Measurements from ENCODE around the gene IRAK1BP1. TPM values are rescaled to one million over a fixed set of nuclear protein-coding genes. Genes with fewer than 3 reads are reported as not detected.
"Not testable (repeated sequence)": the region's sequence is repeated elsewhere in the genome, so short reads cannot be mapped to it uniquely, and the experiment has no call there.

IRAK1BP1 gene
- total RNA-seq, 4 donors from 2014 or later: 3.1 to 5.4 (median 4.0) TPM

DNA sequence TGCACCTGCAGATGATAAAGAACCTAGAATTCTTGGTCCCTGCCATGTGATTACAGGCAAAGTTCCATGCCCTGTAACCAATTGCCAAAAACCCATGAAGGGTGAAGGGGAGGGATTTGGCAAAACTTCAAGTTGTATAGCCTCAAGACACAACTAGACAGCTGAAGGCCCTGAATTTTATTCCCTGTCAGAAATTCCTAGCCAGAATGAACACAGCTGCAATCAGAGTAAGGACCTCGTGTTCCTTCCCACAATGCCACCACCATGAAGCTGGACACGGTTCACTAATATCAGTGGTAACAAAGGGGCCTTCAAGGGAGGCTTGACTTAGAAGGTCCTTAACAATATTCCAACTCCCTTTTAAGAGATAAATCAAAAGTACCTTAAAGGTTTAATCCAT is 22.5 kb upstream of the IRAK1BP1 start:
- WGBS: 54% methylated on average over 2 of the region's 2 CpGs
- intact Hi-C loops (cut with DNase I): no loop called here
- no peak overlapping the region for H3K4me3 ChIP-seq
- H3K4me1 ChIP-seq: no peaks in the 10 kb centered on the region
- no peaks in the 10 kb centered on the region for H3K36me3 ChIP-seq
- no peak for TF ChIP-seq POLR2AphosphoS5 (IDR thresholded peaks at IDR 0.05)
- TF ChIP-seq POLR2A (IDR thresholded peaks at IDR 0.05; ENCODE audit: low read depth): no peak
- TF ChIP-seq EP300 (IDR thresholded peaks at IDR 0.05): no peak
- no peak for TF ChIP-seq CTCF (IDR thresholded peaks at IDR 0.05)
- no peak overlapping the region for H3K27ac ChIP-seq (replicated peaks in 1 of 4)
- H3K9me3 ChIP-seq: peaks cover 0 to 4% (median 0%) of the 10 kb centered on the region in 4 donors
- DNase-seq (ENCODE audit: extremely low spot score): no peak
- H3K27me3 ChIP-seq: no peaks in the 10 kb centered on the region

GRCh38 chr6:78845567-78845966 is 21.8 kb upstream of the IRAK1BP1 start:
- H3K36me3 ChIP-seq: peaks cover 0 to 2% (median 0%) of the 10 kb centered on the region in 4 donors
- no peak for TF ChIP-seq POLR2AphosphoS5 (IDR thresholded peaks at IDR 0.05)
- H3K27ac ChIP-seq (replicated peaks in 1 of 4): no peak overlapping the region

DNA sequence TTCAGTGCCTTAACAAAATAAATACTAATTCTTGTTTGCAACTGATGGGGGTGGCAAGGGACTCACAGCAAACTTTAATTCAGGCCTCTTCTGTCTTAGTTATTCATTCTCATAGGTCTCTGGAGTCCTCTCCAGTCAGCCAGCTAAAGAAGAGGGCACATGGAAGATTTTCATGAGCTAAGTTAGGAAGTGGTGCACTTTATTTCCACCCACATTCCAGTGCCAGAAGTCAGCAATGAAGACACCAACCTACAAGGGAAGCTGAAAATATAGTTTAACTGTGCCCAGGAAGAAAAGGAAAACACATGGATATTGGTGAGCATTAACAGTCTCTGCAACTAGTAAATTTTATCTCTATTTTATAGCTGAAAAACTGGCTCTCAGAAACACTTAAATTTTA is 16.7 kb upstream of the IRAK1BP1 start:
- DNase-seq (ENCODE audit: extremely low spot score): no peak
- Histone ChIP-seq H3K27ac (replicated peaks in 1 of 4) (no peak overlapping the region), H3K4me3 (no peak overlapping the region), H3K27me3 (no peaks in the 10 kb centered on the region), H3K9me3 (peaks cover 0 to 4% (median 0%) of the 10 kb centered on the region in 4 donors), H3K4me1 (no peaks in the 10 kb centered on the region), H3K36me3 (peaks cover 0 to 5% (median 0%) of the 10 kb centered on the region in 4 donors)
- intact Hi-C loops (cut with DNase I): no loop called here
- TF ChIP-seq POLR2A (IDR thresholded peaks at IDR 0.05; ENCODE audit: low read depth) (no peak), POLR2AphosphoS5 (IDR thresholded peaks at IDR 0.05) (no peak), EP300 (IDR thresholded peaks at IDR 0.05) (no peak), CTCF (IDR thresholded peaks at IDR 0.05) (no peak)

More at GRCh38 chr6:78845567-78845966, 21.8 kb upstream of the IRAK1BP1 start:
- Histone ChIP-seq H3K9me3 (peaks cover 0 to 4% (median 0%) of the 10 kb centered on the region in 4 donors), H3K4me3 (no peak overlapping the region), H3K27me3 (no peaks in the 10 kb centered on the region), H3K4me1 (no peaks in the 10 kb centered on the region)
- intact Hi-C loops (cut with DNase I): no loop called here
- 82% methylated on average over 1 of the region's 1 CpG for WGBS
- DNase-seq (ENCODE audit: extremely low spot score): no peak

DNA sequence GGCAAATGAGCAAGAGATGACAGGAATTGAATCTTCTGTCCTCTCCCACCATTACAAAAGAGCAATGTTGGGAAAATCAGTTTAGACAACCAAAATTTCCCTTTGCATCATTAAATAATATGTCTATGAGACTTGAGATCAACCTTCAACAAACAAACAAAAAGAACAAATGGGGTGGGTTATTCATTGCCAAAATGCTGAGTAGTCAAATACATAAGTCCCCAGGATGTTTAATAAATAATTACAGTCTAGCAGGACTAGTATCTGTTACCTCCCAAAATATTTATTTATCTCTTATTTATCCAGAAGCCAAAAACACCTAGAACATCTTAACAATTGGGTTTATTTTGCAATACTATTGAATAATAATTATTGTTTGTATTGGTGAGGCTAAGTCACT is 16.2 kb upstream of the IRAK1BP1 start:
- H3K4me3 ChIP-seq: no peak overlapping the region
- H3K9me3 ChIP-seq: peaks cover 0 to 4% (median 0%) of the 10 kb centered on the region in 4 donors
- TF ChIP-seq POLR2A (IDR thresholded peaks at IDR 0.05; ENCODE audit: low read depth) (no peak), CTCF (IDR thresholded peaks at IDR 0.05) (no peak), EP300 (IDR thresholded peaks at IDR 0.05) (no peak), POLR2AphosphoS5 (IDR thresholded peaks at IDR 0.05) (no peak)
- no peak for DNase-seq (ENCODE audit: extremely low spot score)
- no peak overlapping the region for H3K27ac ChIP-seq (replicated peaks in 1 of 4)
- H3K36me3 ChIP-seq: peaks cover 0 to 5% (median 0%) of the 10 kb centered on the region in 4 donors
- intact Hi-C loops (cut with DNase I): no loop called here
- H3K4me1 ChIP-seq: no peaks in the 10 kb centered on the region
- no peaks in the 10 kb centered on the region for H3K27me3 ChIP-seq

GRCh38 chr6:78854546-78854945 is 12.8 kb upstream of the IRAK1BP1 start:
- H3K4me3 ChIP-seq: no peak overlapping the region
- H3K36me3 ChIP-seq: peaks cover 0 to 5% (median 0%) of the 10 kb centered on the region in 4 donors
- no peaks in the 10 kb centered on the region for H3K27me3 ChIP-seq
- no peak for DNase-seq (ENCODE audit: extremely low spot score)
- 92% methylated on average over 9 of the region's 9 CpGs for WGBS
- no peaks in the 10 kb centered on the region for H3K4me1 ChIP-seq
- no peak overlapping the region for H3K27ac ChIP-seq (replicated peaks in 1 of 4)
- peaks cover 0 to 3% (median 0%) of the 10 kb centered on the region in 4 donors for H3K9me3 ChIP-seq
- TF ChIP-seq POLR2AphosphoS5 (IDR thresholded peaks at IDR 0.05) (no peak), POLR2A (IDR thresholded peaks at IDR 0.05; ENCODE audit: low read depth) (no peak), CTCF (IDR thresholded peaks at IDR 0.05) (no peak), EP300 (IDR thresholded peaks at IDR 0.05) (no peak)
- intact Hi-C loops (cut with DNase I): no loop called here

DNA sequence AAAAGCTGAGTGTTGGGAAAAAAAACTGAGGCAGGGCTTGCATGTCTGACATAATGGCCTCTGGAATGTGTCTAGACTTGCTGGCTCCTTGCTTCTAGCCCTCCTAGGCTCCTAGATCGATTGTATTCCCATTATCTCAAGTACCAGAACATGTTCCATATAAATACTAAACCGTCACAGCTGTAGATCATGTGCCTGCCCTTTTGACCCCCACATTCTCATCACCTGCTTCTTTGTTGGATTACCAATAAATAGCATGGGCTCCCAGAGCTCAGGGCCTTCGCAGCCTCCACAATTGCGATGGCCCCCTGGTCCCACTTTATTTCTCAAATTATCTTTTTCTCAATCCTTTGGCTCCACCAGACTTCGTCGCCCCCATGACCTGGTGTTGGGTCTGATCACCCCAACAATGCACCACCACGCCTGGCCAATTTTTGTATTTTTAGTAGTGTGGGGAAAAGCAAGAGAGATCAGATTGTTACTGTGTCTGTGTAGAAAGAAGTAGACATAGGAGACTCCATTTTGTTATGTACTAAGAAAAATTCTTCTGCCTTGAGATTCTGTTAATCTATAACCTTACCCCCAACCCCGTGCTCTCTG is 8.9 kb upstream of the IRAK1BP1 start:
- H3K27me3 ChIP-seq; H3K9me3 ChIP-seq; intact Hi-C loops (cut with DNase I); H3K36me3 ChIP-seq; DNase-seq (ENCODE audit: extremely low spot score); H3K4me1 ChIP-seq; H3K27ac ChIP-seq (replicated peaks in 1 of 4); H3K4me3 ChIP-seq: not testable (repeated sequence)
- 97% methylated on average over 7 of the region's 8 CpGs for WGBS
